Measurements from ENCODE around the gene SLC2A1.

SLC2A1 gene

DNA sequence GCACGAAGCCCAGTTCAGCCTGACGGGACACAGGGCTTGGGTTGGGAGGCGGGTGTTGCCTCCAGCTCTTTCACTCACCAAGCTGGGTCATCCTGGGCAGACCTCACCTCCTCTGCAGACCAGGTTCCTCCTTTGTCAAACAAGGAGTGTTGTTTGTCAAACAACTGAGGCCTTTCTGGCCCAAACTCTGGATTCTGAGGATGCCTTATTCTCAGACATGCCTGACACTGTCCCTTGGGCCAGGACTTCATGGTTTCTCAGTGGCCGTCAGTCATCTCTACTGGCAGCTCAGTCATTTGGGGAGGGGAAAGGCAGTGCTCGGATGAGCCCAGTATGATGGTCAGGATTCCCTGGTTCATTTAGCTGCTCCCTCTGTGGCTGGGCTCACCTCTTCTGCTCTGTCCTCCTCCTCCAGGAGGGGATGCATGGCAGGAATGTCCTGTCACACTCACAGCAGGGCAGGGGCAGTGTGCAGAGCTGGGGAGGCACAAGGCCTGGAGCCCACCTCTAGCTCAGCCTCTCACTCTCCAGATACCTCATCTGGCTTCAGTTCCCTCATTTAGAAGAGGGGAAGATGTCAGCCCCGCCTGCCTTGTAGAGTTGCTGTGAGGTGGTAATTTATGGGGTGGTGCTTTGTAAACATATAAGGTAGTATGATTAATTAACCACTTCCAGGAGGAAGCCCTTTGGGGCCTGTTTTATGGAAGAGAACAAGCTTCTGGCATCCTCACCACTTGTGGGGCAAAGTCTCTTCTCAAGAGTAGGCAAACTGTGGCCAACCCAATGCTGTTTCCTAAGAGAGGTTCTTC lies 20.6 kb downstream of the SLC2A1 start:
- TF ChIP-seq POU2F2 (IDR thresholded peaks at IDR 0.05; ENCODE audit: low read depth, low read length), result no peak
- no peak for TF ChIP-seq PAX5 (IDR thresholded peaks at IDR 0.05; ENCODE audit: insufficient read depth, low read length, severe bottlenecking)
- 0 out of 2 replicates have a peak, but pooled peaks have one; percentile 4 for TF ChIP-seq SPI1 (IDR thresholded peaks at IDR 0.05; ENCODE audit: low read depth, low read length)
- TF ChIP-seq POLR2A (IDR thresholded peaks at IDR 0.05; ENCODE audit: low read depth, low read length), result no peak
- no peak for TF ChIP-seq TAF1 (IDR thresholded peaks at IDR 0.05; ENCODE audit: low read depth, low read length)
- no peak for TF ChIP-seq POLR2AphosphoS5 (IDR thresholded peaks at IDR 0.05; ENCODE audit: low read depth, low read length)
- no peak for FAIRE-seq
- DNase-seq (ENCODE audit: insufficient read length, low spot score), result no peak

DNA sequence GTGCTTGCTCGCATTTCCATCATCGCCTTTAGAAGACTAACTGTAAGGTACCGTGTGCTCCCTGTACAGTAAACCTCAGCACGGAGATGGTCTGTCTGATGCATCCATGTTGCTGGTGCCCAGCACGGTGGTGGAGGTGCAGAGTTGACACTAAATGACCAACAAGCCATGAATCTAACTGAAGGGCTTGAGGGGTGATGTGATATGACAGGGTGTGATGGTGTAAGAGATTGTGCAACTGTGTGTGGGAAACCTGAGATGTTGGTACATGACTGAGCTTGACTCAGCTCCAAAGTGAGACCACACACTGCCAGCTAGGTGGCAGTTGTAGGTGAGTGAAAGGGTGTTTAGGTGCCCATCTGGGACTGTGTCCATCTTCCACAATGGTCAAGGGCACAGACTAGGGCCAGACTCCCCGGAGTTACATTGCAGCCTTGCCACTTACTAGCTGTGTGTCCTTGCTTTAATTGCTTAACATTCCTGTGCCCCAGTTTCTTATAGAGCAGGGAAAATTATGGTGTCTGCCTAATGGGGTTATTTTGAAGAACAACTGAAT lies 21.4 kb downstream of the SLC2A1 start:
- TF ChIP-seq POLR2A (IDR thresholded peaks at IDR 0.05; ENCODE audit: low read depth, low read length), result no peak
- no peak for TF ChIP-seq POLR2AphosphoS5 (IDR thresholded peaks at IDR 0.05; ENCODE audit: low read depth, low read length)
- TF ChIP-seq SPI1 (IDR thresholded peaks at IDR 0.05; ENCODE audit: low read depth, low read length), result no peak
- no peak for TF ChIP-seq TAF1 (IDR thresholded peaks at IDR 0.05; ENCODE audit: low read depth, low read length)
- no peak for TF ChIP-seq POU2F2 (IDR thresholded peaks at IDR 0.05; ENCODE audit: low read depth, low read length)
- no peak for TF ChIP-seq PAX5 (IDR thresholded peaks at IDR 0.05; ENCODE audit: insufficient read depth, low read length, severe bottlenecking)
- DNase-seq (ENCODE audit: insufficient read length, low spot score), result no peak
- FAIRE-seq, result peak; percentile 50

GRCh38 chr1:42936309-42937078 lies 22.2 kb downstream of the SLC2A1 start:
- FAIRE-seq (no peak), DNase-seq (ENCODE audit: insufficient read length, low spot score) (no peak)
- TF ChIP-seq PAX5 (IDR thresholded peaks at IDR 0.05; ENCODE audit: insufficient read depth, low read length, severe bottlenecking), result no peak

DNA sequence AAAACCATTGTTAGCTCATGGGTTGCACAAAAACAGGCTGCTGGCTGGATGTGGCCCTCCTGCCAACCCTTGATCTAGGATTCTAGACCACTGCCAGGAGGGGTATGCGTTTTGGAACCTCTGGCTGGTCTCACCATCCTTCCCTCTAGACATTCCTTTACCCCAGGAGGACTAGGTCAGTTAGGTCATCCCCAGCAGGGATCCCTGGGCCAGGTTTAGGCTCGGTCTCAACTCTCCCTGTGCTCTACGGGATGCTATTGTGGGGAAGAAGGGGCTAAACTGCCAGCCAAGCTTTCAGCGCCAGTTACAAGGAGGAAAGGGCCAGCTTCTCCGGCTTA lies 22.7 kb downstream of the SLC2A1 start:
- no peak for TF ChIP-seq SPI1 (IDR thresholded peaks at IDR 0.05; ENCODE audit: low read depth, low read length)
- no peak for TF ChIP-seq TAF1 (IDR thresholded peaks at IDR 0.05; ENCODE audit: low read depth, low read length)
- TF ChIP-seq POLR2AphosphoS5 (IDR thresholded peaks at IDR 0.05; ENCODE audit: low read depth, low read length), result no peak
- no peak for TF ChIP-seq PAX5 (IDR thresholded peaks at IDR 0.05; ENCODE audit: insufficient read depth, low read length, severe bottlenecking)
- TF ChIP-seq POLR2A (IDR thresholded peaks at IDR 0.05; ENCODE audit: low read depth, low read length), result no peak
- TF ChIP-seq POU2F2 (IDR thresholded peaks at IDR 0.05; ENCODE audit: low read depth, low read length), result no peak
- DNase-seq (ENCODE audit: insufficient read length, low spot score) (no peak), FAIRE-seq (no peak)

DNA sequence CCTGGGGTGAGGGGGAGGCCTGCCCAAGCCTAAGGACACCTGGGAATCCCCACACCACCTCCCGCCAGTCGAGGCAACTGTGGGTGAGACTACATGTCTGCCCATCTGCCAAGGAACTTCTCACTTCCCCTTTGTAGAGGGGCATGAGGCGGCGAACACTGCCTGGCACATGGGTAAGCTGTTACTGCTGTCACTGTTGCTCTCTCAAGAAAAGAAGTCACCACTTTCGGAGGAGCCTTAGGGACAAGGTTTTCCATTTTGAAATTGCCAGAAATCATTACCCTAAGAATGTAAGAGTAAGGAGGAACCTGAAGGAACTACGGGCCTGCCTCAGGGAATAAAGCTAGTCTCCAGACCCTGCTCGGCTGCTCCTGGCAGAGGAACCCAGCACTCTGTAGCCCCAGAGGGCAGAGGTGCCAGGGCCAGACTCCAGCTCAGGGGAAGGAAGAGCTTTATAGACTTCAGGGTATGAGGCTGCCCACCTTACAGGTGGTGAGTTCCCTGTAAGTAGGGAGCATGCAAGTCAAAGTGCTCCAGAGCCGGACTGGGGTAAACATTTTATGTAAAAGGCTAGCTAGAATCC lies 23.3 kb downstream of the SLC2A1 start:
- FAIRE-seq (peak; percentile 68), DNase-seq (ENCODE audit: insufficient read length, low spot score) (no peak)
- TF ChIP-seq POU2F2 (IDR thresholded peaks at IDR 0.05; ENCODE audit: low read depth, low read length) (no peak), SPI1 (IDR thresholded peaks at IDR 0.05; ENCODE audit: low read depth, low read length) (peak; percentile 84)

DNA sequence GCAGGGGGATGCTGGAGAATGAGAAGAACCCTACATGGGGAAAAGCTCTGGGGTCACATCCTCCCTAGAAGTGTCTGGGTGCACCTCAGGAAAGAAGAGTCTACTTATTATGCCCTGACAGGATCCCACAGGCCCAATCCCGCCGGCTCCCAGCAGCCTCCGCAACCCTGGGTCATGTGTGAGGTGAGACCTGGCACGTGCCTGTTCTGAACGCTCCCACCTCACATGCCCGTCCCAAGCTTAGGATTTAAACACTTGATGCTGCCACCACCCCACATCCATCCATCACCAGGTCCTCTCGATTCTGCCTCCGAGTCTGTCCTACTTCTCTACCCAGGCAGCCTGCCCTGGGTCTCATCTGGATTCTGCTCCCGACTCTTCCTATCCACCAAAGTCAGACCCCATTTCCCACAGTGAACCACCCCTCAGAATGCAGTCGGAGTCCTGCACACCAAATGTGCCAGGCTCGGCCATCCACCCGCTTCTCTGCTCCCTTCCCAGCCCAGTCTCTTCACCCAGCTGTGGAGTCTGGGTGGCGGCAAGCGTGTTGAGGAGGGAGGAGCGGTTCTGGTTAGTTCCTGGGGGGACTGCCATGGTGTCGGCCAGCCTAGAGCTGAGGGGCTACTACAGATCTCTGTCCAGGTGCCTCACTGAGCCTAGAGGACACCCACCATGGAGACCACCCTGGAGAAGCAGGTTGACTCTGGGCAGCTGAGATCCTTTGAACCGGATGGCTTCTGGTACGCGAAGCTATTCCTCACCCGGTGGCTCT lies 23.9 kb downstream of the SLC2A1 start:
- FAIRE-seq (no peak), DNase-seq (ENCODE audit: insufficient read length, low spot score) (no peak)
- TF ChIP-seq POLR2A (IDR thresholded peaks at IDR 0.05; ENCODE audit: low read depth, low read length) (no peak), POLR2AphosphoS5 (IDR thresholded peaks at IDR 0.05; ENCODE audit: low read depth, low read length) (no peak), PAX5 (IDR thresholded peaks at IDR 0.05; ENCODE audit: insufficient read depth, low read length, severe bottlenecking) (no peak), POU2F2 (IDR thresholded peaks at IDR 0.05; ENCODE audit: low read depth, low read length) (no peak), SPI1 (IDR thresholded peaks at IDR 0.05; ENCODE audit: low read depth, low read length) (no peak), TAF1 (IDR thresholded peaks at IDR 0.05; ENCODE audit: low read depth, low read length) (no peak)

DNA sequence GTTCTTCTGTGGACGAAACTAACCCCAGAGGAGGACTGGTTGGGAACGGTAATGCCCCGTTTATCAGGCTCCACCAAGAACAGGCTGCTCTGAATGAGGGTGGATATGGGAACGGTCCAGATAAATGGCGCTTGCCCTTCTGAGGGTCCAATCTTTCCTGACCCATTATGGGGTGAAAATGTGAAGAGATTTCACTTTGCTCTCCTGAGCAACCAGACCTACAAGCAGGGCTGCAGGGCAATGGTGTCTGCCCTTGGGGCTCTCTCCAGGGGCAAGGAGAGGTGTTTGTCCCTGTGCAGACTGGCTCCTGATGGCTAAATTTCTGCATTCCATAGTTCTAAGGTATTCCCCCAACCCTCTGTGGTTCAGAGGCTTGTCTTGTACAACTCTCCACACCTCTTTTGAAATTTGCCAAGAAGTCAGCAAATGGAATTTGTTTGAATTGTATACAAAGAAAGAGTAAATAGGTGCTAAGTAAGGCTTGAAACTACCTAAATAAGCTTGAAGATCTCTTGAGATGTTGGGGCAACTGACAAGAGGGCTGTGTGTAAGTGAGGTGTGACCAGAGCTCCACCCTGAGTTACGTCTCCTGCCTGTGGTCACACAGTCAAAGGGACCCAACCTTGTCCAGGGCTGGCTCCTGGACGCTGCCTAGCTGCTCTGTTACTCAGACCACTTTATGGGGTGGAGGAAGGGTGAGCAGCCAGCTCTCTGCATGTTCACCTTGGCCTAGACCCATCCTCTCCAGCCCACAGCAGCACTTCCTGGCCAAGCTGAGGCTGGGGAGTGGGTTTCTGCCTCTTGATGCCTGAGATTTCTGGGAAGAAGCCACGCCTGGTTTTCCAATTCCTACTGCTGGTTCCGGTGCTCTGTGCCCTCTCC lies 24.8 kb downstream of the SLC2A1 start:
- TF ChIP-seq POU2F2 (IDR thresholded peaks at IDR 0.05; ENCODE audit: low read depth, low read length) (no peak), PAX5 (IDR thresholded peaks at IDR 0.05; ENCODE audit: insufficient read depth, low read length, severe bottlenecking) (no peak), POLR2A (IDR thresholded peaks at IDR 0.05; ENCODE audit: low read depth, low read length) (no peak), TAF1 (IDR thresholded peaks at IDR 0.05; ENCODE audit: low read depth, low read length) (no peak), POLR2AphosphoS5 (IDR thresholded peaks at IDR 0.05; ENCODE audit: low read depth, low read length) (no peak), SPI1 (IDR thresholded peaks at IDR 0.05; ENCODE audit: low read depth, low read length) (no peak)
- no peak for DNase-seq (ENCODE audit: insufficient read length, low spot score)
- FAIRE-seq, result peak; percentile 50

DNA sequence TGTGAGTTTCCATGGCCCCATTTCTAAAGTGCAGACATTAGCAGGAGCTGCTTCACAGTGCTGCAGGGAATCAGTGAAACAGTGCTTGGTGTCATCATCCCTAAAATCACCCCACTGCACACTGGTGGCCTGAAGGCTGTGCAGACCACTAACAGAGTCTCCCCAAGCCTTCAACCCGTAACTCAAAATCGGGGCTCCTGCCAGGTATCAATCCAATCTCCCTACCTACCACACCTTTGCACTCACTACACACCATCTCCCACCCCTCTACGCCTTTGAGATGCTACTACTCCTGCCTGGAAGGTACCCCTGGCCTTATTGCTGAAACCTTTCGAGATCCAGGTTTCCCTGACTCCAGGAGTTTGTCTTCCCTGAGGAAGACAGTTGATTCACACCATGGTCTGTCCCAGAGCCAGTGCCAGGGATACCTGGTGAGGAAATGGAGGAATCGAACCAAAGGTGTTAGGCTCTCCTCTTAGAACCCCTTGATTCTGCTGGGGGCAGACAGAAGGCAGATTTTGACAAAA lies 25.5 kb downstream of the SLC2A1 start:
- no peak for DNase-seq (ENCODE audit: insufficient read length, low spot score)
- no peak for FAIRE-seq
- TF ChIP-seq POU2F2 (IDR thresholded peaks at IDR 0.05; ENCODE audit: low read depth, low read length), result no peak
- no peak for TF ChIP-seq PAX5 (IDR thresholded peaks at IDR 0.05; ENCODE audit: insufficient read depth, low read length, severe bottlenecking)
- TF ChIP-seq POLR2A (IDR thresholded peaks at IDR 0.05; ENCODE audit: low read depth, low read length), result no peak
- TF ChIP-seq SPI1 (IDR thresholded peaks at IDR 0.05; ENCODE audit: low read depth, low read length), result no peak
- TF ChIP-seq TAF1 (IDR thresholded peaks at IDR 0.05; ENCODE audit: low read depth, low read length), result no peak
- no peak for TF ChIP-seq POLR2AphosphoS5 (IDR thresholded peaks at IDR 0.05; ENCODE audit: low read depth, low read length)

All from GM12891 (cell line).